Activated CD8-positive, alpha-beta memory T cell treated with anti-CD3 and anti-CD28 coated beads for 48 hours (primary cell): ENCODE results near the gene ASAH2B.
"Not testable (repeated sequence)": the region's sequence is repeated elsewhere in the genome, so short reads cannot be mapped to it uniquely, and the experiment has no call there.

Source experiments
- DNase-seq, 3 experiments: peaks; one replicate each; pipeline ENCODE4 v3.0.0-alpha.2; 2020; ENCODE audit warnings: low read depth in 2 of 3, low spot score in 2 of 3

The ASAH2B gene

DNA sequence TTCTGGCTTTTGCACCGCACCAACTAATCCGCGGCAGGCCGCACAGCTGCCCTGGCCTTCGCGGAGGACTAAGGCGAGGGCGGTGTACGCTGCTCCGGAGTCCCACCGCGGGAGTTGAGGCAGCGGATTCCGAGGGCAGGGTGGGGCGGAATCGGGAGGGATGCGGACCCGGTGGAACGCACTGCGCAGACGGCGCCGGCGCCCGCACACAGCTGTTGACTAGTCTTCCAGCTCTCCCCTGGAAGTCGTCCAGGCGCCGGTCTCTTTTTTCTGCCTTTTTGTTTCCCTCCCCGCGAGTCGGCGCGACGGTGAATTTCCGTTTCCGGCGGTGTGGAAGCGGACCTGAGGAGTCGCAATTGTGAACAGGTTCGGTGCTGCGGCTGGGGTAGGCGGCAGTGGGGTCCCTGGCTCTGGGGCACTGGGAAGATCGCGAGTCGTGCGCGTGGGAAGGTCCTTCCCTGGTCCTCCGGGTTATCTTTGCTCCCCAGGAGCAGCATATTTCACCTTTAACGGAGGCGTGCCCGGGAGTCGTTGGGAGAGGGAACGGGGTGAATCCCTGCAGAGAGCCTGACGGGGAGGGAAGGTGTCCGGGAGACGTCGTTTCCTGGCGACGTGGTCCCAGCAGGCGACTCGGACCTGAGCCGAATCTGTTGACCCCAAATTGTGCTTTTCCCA is at the start of gene ASAH2B:
Gene ASAH2B (plus strand): TSS at position 319 of the 675 bp plus-strand sequence. CDS start 5,195 bp downstream, outside the sequence.
- peak; percentile 50 to 63 (median 60) for DNase-seq

DNA sequence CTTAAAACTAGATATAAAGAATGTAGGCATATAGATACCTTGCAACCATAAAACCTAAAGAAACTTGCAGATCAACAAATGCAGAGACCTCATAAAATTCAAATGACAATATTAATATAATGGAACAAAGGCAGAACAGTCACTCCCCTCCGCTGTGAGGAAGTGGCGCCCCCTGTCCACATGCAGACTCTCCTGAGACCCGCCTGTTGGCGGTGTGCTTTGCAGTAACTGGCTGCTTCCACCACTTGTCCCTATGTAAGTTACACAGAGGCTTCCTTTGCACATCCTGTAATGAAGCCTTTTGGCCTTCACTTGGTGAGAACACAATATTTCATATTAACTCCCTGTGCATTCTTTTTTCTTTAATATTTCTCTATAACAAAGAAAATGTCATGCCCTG is 41.9 kb upstream of the ASAH2B start:
- DNase-seq = not testable (repeated sequence)

DNA sequence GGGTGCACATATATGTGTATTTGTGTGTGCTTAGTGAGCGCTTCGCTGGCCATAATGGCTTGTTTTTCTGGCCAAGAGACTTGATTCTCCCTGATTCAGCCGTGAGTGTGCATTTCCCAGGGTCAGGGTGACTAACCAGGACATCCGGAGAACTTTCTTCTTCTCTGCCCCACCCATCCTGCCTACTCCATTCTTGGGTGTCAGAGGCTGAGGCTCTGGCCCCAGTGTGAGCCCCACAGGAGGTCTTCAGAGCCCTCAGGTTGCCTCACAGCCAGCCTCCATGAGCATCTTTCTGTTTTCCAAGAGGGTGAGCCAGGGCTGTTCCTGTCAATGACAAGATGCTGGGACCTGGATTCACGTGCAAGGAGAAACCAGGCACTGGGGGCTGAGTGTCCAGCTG is 37.8 kb upstream of the ASAH2B start:
- not testable (repeated sequence) for DNase-seq

DNA sequence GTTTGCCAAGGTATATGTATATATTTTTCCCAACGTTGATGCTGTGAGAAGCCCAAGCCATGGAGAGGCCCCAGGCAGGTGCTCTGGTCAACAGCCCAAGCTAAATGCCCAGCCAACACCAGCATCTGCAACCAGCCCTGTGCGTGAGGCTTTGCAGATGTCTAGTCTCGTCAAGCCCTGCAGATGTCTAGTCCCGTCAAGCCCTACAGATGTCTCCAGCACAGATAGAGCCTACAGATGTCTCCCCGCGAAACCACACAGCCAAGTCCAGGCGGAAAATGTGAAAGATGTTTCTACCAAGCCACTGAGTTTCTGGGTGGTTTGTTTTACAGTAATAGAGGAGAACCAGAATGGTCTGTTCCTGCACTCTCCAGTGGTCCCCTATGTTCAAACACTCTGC is 36.7 kb upstream of the ASAH2B start:
- DNase-seq = not testable (repeated sequence)

DNA sequence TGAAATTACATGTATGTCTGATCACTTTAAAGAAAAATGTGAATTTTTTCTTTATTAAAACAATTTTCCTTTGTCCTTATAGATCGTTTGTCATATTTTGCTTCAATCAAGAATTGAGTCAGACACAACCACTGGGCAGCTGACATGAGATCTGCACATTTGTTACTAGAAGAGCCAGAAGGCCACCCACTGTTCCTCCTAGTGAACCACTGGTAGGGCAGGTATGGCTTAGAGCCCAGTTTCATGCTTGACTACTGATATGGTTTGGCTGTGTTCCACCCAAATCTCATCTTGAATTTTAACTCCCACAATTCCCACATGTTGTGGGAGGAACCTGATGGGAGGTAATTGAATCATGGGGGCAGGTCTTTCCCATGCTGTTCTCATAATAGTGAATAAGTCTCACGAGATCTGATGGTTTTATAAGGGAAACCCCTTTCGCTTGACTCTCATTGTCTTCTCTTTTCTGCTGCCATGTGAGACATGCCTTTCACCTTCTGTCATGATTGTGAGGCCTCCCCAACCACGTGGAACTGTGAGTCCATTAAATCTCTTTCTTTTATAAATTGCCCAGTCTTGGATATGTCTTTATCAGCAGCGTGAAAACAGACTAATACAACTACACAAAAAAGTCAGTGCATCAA is 35.2 kb upstream of the ASAH2B start:
- DNase-seq = not testable (repeated sequence)

DNA sequence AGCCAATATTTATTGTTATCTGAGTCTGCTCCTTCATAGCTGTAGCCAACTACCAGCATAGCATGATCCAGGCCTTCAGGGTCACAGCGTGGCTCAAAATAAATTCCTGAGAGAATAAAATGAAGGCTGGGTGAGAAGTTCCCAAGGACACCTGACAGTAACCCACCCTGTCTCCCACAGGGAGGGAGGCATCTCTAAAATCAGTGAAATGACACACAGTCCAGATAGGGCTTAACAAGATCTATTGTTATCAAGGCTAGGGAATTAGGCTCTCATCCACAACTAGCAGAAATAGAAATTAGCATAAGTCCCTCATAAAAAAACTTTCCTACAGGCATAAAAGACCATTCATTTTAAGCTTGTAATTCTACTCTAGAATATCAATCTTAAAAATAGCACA is 33.7 kb upstream of the ASAH2B start:
- not testable (repeated sequence) for DNase-seq

DNA sequence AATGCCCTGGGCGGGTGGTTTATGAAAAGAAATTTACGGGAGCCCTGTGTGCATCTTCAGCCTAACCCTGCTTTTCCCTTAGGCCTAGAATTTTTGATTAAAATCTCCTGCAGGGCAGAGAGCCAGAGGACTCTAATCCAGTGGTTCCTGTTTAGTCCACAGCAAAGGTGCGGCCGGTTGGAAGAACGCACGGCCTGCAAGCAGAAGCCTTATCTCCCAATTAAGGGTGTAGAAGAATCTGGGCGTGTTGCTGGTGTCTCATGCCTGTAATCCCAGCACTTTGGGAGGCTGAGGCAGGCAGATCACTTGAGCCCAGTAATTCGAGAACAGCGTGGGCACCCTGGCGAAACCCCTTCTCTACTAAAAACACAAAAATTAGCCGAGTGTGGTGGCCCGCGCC is 29.5 kb upstream of the ASAH2B start:
- DNase-seq = not testable (repeated sequence)

DNA sequence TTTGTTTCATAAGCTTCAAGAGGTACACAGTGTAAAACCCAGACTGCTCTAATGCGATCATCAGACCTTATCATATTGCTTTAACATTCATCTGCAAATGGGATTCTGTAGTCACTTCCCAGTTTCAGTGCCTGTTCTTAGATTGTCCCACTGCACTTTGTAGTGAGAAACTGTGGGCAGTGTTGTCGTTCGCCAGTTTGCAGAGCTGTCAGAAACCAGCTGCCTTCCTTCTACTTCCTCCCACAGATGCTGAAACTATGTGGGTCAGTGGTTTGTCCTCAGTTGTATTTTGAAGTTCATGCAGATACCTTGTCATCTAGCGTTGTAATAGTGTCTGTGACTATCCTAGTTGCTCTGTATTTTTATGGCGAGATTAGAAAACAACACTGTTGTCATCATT is 15.9 kb upstream of the ASAH2B start:
- DNase-seq = not testable (repeated sequence)

DNA sequence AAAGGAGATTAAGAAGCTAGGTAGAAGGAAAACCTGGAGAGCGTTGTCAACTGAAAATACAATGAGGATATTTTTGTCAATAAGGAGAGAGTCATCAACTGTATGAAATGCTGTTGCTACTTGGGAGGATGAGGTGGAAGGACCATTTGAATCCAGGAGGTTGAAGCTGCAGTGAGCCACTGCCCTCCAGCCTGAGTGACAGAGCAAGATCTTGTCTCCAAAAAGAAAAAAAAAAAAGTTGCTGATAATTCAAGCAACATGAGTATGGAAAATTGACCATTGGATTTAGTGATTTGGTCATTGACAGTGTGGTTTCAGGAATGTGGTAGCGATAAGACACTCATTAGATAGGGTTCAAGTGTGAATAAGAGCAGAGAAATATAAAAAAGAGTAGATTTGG is 11.6 kb upstream of the ASAH2B start:
- not testable (repeated sequence) for DNase-seq

DNA sequence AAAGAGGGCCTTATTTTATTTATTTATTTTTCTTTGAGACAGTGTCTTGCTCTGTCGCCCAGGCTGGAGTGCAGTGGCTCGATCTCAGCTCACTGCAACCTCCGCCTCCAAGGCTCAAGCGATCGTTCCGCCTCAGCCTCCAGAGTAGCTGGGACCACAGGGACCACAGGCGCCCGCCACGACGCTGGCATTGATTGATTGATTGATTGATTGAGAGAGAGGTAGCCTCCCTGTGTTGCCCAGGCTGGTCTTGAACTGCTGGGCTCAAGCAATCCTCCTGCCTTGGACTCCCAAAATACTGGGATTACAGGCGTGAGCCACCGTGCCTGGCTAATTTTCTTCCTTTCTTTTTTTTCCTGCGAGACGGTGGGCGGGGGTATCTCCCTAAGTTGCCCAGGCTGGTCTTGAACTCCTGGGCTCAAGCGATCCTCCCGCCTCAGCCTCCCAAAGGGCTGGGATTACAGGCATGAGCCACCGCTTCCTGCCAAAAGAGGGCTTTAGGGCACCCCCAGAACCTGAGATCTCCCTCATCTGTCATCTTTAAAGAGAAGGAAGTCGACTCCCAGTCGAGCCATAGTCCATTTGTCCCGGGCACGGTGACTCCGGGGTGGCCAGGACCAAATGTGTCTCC is 634 bp upstream of the ASAH2B start:
- DNase-seq = not testable (repeated sequence)

DNA sequence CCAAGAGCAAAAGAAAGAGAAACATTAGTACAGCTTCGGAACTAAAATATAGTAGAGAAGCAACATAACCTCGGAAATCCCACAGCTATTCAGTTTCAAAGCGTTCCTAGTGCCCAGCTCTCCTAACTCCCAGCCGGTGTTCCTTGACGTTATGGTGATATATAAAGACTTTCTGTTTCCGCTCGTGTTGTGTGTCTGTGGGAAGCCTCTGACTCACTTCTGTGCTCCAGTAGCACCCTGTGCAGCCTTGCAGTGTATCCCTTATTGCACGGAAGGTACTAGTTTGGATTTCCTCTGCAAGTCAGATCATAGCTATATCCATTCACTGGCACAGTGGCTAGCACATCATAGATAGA is 535 bp downstream of the ASAH2B start:
- peak in 1 of 3 experiments; percentile 3 for DNase-seq

DNA sequence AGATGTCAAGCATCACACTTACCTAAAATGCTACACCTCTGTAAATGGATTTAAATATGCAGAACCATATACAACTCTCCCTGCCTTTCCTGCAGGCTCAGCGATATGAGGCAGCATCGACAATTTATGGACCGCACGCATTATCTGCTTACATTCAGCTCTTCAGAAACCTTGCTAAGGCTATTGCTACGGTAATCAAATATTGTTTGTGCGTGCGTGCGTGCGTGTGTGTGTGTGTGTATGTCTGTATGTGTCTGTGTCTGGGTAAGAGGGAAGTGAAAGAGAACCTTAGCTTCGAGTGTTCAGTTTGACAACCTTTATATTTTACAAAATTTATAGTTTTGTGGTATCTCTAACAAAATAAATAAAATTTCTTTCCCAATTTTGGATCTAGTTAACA is 3.1 kb downstream of the ASAH2B start:
- DNase-seq = not testable (repeated sequence)

DNA sequence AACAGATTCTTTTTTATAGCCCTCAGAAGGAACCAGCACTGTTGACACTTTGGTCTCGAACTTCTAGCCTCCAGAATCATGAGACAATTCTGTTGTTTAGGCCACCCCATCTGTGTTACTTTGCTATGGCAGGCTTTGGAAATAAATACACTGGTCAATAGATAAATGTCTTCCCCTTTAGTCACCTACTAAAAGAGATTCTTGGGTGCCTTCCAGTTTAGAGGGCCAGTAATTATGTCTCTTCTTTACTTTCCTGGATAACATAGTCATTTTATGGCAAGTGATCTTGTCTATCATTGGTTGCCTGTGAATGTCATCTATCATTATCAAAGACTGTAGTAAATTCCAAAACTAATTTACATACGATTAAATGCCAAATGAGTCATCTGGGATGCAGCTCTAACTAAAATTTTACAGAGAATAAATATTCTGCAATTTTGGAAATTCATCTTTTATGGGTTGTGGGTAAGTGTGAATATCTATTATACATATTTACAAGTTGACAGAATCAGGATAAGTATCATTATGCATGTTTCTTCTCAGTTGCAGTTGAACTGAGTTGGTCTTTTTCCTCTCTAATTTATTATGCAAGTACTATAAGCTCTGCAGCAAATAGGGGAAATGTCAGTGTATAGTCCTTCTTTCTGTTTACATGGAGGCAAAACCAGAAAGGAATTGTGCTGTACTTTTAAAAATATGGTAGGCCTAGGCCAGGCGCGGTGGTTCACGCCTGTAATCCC is 27.2 kb downstream of the ASAH2B start:
- DNase-seq = not testable (repeated sequence)

DNA sequence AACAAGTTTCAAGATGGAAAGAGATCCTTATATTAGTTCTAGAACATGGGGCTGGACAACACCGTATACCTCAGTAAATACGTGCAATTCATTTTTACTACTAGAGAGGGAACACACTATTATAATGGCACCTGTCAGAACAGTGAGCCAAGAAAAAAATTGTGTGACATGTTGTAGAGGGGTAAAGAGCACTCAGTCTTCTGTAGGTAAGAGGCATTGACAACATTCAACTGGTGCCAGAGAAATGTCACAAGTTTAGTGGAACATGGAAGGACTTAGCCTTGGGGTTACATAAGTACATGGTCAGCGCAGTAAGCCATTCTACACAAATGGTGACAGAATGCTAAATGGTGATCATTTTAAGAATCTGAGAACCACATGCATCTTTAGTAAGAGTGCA is 32.3 kb downstream of the ASAH2B start:
- not testable (repeated sequence) for DNase-seq

DNA sequence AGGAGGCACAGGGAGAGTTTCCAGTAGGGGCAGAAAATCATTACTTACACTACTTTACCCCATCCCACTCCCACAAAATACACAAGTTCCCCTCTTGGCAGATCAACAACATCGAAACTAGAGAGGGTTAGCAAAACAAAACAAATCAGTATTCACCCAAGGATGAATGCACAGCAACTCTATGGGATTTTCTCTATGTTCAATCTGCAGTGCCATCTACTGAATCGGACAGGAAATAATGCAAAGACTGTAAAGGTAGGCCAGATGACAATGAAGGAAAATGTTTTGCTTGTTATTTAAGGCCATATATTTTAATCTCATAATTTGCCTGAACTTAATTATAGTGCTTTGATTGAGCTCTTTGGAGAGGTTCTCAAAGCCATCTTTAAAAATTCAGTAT is 35.1 kb downstream of the ASAH2B start:
- DNase-seq = not testable (repeated sequence)

DNA sequence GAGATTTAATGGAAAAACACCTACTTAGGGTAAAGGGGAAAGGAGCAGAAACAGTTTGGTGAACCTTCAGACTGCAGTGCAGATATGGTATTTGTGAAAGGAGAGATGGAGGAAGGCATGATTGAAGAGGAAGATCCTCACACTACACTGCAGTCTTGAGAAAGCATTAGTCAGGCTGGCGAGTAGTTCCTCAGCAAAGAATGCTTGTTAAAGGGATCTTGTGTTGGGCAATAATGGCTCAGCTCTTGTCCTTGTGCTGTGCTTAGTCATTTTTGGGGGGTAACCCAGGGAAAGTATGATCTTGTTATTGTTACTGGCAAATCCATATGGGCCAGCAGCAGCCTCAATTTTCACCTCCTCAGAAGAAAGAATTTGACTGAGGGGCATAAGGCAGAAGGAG is 40.3 kb downstream of the ASAH2B start:
- DNase-seq = not testable (repeated sequence)

DNA sequence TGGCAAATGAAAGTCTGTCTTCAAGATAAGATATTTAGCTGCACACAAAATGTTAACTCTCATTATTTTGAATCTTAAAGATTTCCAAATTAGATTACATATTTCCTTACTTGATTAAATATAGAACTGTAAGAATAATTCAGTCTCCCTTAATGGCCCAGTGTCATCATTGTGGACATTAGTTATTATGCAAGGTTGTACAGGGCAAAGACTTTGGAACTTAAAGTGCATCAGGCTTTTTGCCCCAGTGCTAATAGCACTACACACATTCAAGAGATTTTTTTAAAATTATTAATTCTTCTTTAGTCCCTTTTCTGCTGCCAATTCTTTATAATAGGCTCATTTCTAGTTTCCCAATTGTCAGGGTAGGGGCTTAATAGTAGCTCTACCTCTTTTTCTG is 42.3 kb downstream of the ASAH2B start:
- DNase-seq = not testable (repeated sequence)

DNA sequence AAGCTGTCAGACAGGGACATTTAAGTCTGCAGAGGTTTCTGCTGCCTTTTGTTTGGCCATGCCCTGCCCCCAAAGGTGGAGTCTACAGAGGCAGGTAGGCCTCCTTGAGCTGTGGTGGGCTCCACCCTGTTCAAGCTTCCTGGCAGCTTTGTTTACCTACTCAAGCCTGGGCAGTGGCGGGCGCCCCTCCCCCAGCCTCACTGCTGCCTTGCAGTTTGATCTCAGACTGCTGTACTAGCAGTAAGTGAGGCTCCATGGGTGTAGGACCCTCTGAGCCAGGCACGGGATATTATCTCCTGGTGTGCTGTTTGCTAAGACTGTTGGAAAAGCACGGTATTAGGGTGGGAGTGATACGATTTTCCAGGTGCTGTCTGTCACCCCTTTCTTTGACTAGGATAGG is 48.2 kb downstream of the ASAH2B start:
- DNase-seq = not testable (repeated sequence)

DNA sequence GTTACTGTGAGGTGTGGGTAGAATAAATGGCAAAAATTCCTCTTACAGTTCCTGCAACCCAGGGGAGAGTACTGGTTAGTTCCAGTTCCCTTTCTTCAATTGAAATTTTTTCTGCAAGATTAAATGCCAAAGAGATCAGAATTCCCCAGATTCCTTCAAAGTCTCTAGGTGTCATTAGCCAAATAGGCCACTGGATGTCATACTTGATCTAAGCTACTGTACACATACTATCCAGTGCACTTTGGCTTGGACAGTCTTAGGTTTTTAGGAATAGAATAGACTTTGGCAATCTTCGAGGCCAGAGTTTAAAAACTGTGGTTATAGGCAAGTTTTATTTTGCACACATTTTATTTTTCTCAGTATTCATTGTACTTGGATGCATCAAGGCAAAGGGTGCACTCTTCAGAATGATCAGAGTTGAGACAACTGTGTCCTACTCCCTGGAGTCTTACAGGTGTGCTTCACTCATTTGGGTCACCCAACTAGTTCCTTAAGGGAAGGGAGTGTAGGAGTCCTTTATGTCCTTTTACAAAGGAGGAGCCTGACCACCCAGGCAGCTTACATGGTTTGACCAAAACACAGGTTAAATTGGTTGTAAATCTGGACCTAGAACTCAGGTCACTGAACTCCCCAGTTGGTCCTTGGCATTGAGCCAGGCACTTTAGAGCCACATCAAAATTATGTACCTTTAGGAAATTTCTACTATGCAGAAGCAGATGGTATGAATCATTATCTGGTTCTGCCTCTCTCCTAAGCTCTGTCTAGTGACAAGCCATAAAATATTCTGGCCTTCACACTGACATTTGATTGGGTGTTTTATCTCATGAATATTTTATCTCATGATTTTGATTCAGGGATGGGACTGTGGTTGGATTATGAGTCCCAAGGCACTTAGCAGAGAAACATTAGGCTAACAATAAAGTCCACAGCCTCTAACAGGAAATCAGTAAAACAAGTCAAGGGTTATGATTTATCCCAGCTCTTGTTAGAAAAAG is 49.5 kb downstream of the ASAH2B start:
- DNase-seq = no peak

DNA sequence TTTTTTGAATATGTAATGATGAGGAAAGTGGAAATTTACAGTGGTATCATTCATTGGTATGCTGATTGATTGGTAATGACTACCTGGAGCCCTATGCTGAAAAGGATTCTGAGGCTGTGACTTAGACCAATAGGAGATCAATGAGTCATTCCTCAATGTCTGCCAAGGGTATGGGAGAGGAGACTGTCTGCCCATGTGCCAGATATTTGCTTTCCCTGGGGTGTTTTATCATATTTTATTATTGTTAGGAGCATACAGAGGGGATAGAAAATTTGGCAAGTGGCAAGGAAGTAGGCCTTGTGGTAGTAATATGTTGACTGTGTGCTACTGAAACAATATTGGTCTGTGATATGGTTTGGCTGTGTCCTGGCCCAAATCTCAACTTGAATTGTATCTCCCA is 54.8 kb downstream of the ASAH2B start:
- no peak for DNase-seq
